Endothelial cell of umbilical vein (primary cell): ENCODE results near the gene ATXN1. TPM values are rescaled to one million over a fixed set of nuclear protein-coding genes. Genes with fewer than 3 reads are reported as not detected.

Experiments
- BruUV-seq: library from RNA; stranded (reverse); fragments of 400-500 nt; replicated peaks from 2 replicates; lab custom pipeline; 2021; lab: Mats Ljungman, UMichigan
- CTCF ChIA-PET: fragments of 300-600, 350-600 bp; sonication (Branson Sonifier 250); formaldehyde crosslinking; loops from one replicate; lab custom pipeline; 2021; ENCODE audit warnings: antibody characterized with exemption, inconsistent platforms; lab: Charles Lee
- POLR2A ChIA-PET: fragments of 300-600, 350-600 bp; sonication (Branson Sonifier 250); formaldehyde crosslinking; loops from one replicate; lab custom pipeline; 2021; ENCODE audit warnings: antibody characterized with exemption, inconsistent platforms; lab: Charles Lee
- DNase-seq: peaks from one replicate; pipeline ENCODE4 v3.0.0-alpha.2; 2011; ENCODE audit warnings: low read depth, low spot score
- FAIRE-seq: peaks from 2 replicates; lab custom pipeline; 2011; peaks lifted over from hg19 to GRCh38; lab: Jason Lieb, UNC
- H2AFZ ChIP-seq: 2 replicates; pipeline ENCODE4 v1.6.0; 2012; ENCODE audit warnings: low read depth, low read length, control low read depth, inconsistent platforms
- H3K27ac ChIP-seq: 2 replicates; pipeline ENCODE4 v1.5.1; 2011; ENCODE audit warnings: low read depth, mild to moderate bottlenecking, control low read depth, low read length, moderate library complexity; ENCODE audit not compliant: insufficient read depth
- H3K27me3 ChIP-seq, 2 experiments: 2 replicates each; pipeline versions ENCODE4 v1.6.0 to v1.6.1; 2011; ENCODE audit warnings: low read length in 2 of 2, mixed read lengths in 1 of 2; ENCODE audit not compliant: control insufficient read depth in 2 of 2, insufficient read depth in 2 of 2
- H3K36me3 ChIP-seq, 2 experiments: 2 replicates in 1 of 2; 3 replicates in 1 of 2; pipeline ENCODE4 v1.5.1; 2011; ENCODE audit warnings: low read length in 2 of 2, mild to moderate bottlenecking in 1 of 2, moderate library complexity in 1 of 2; ENCODE audit not compliant: control insufficient read depth in 2 of 2, insufficient read depth in 2 of 2; ENCODE audit errors: extremely low read depth in 1 of 2
- H3K4me1 ChIP-seq: 3 replicates; pipeline ENCODE4 v1.5.1; 2011; ENCODE audit warnings: mild to moderate bottlenecking, low read length; ENCODE audit not compliant: control insufficient read depth, insufficient read depth; ENCODE audit errors: extremely low read depth
- H3K4me2 ChIP-seq: 2 replicates; pipeline ENCODE4 v1.6.1; 2011; ENCODE audit warnings: low read length, control low read depth, mixed read lengths; ENCODE audit not compliant: insufficient read depth
- H3K4me3 ChIP-seq, 3 experiments: fragments of 200-600 bp in 1 of 3; sonication (generic), shearing (Covaris generic) in 1 of 3; replicated peaks in 1 of 3; 2 replicates each; pipeline ENCODE4 v1.5.1; 2011 to 2016; ENCODE audit warnings: control low read depth in 3 of 3, low read length in 3 of 3, mild to moderate bottlenecking in 2 of 3, inconsistent platforms in 1 of 3, low read depth in 1 of 3, moderate library complexity in 1 of 3; ENCODE audit not compliant: insufficient read depth in 1 of 3
- H3K79me2 ChIP-seq: 2 replicates; pipeline ENCODE4 v1.6.0; 2012; ENCODE audit warnings: low read length, inconsistent platforms; ENCODE audit not compliant: control insufficient read depth, insufficient read depth
- H3K9ac ChIP-seq: replicated peaks from 2 replicates; pipeline ENCODE3; 2011; ENCODE audit warnings: low read length, control low read depth; ENCODE audit not compliant: insufficient read depth; ENCODE audit errors: extremely low read depth
- H3K9me1 ChIP-seq: replicated peaks from 3 replicates; pipeline ENCODE4 v1.6.0; 2011; ENCODE audit warnings: mild to moderate bottlenecking, low read length; ENCODE audit not compliant: control insufficient read depth, insufficient read depth; ENCODE audit errors: extremely low read depth
- H3K9me3 ChIP-seq: replicated peaks from 2 replicates; pipeline ENCODE4 v1.5.1; 2012; ENCODE audit warnings: low read length, inconsistent platforms; ENCODE audit not compliant: control insufficient read depth, insufficient read depth
- H4K20me1 ChIP-seq: replicated peaks from 2 replicates; pipeline ENCODE3; 2011; ENCODE audit warnings: mild to moderate bottlenecking, low read length; ENCODE audit not compliant: control insufficient read depth, insufficient read depth; ENCODE audit errors: extremely low read depth
- EZH2 ChIP-seq: IDR thresholded peaks from 2 replicates; pipeline ENCODE4 v1.6.1; 2012; ENCODE audit warnings: borderline replicate concordance, low read depth, mild to moderate bottlenecking, moderate library complexity, low read length, inconsistent platforms; ENCODE audit not compliant: severe bottlenecking
- FOS ChIP-seq: IDR thresholded peaks from 2 replicates; pipeline ENCODE4 v1.6.1; 2011; ENCODE audit warnings: mild to moderate bottlenecking, low read length, moderate library complexity, borderline replicate concordance; ENCODE audit not compliant: insufficient read depth
- GATA2 ChIP-seq: IDR thresholded peaks from 2 replicates; pipeline ENCODE4 v1.7.0; 2011; ENCODE audit warnings: low read depth, mild to moderate bottlenecking, moderate library complexity, mixed read lengths, low read length; ENCODE audit not compliant: insufficient read length, insufficient read depth
- JUN ChIP-seq: IDR thresholded peaks from 2 replicates; pipeline ENCODE4 v1.6.1; 2011; ENCODE audit warnings: borderline replicate concordance, low read depth; ENCODE audit not compliant: insufficient read length, insufficient read depth
- MYC ChIP-seq: IDR thresholded peaks from one replicate; pipeline ENCODE4 v1.6.1; 2011; ENCODE audit warnings: mild to moderate bottlenecking, low read depth, low read length
- POLR2A ChIP-seq: IDR thresholded peaks from 2 replicates; pipeline ENCODE4 v1.6.1; 2012; ENCODE audit warnings: low read depth, mild to moderate bottlenecking, control low read depth, low read length
- POLR2AphosphoS5 ChIP-seq: IDR thresholded peaks from 2 replicates; pipeline ENCODE4 v1.6.1; 2012; ENCODE audit warnings: low read depth, mild to moderate bottlenecking, control low read depth, low read length, moderate library complexity; ENCODE audit not compliant: insufficient read depth
- dilution Hi-C: fragments of 300-500 bp; cut with MboI; formaldehyde crosslinking; loops from one replicate; pipeline ENCODE4 v1.15.0; 2019; ENCODE audit warnings: low sequenced_read_pairs; ENCODE audit not compliant: extremely low pct_ligation_motif_present
- intact Hi-C: fragments of 100-400 bp; cut with micrococcal nuclease; formaldehyde crosslinking; loops from one replicate; pipeline ENCODE4 v1.10.0; 2022
- polyA plus RNA-seq, 4 experiments: library from polyadenylated mRNA; depleted of rRNA in 3 of 4; stranded (reverse) in 3 of 4; unstranded in 1 of 4; fragments of >200 nt; gene quantifications; 2 replicates each; pipeline versions ENCODE4 v1.2.1 to v1.2.3, GENCODE V29; 2011 to 2012; ENCODE audit warnings: missing spikeins in 1 of 4
- total RNA-seq: library from RNA; stranded (reverse); gene quantifications from 2 replicates; pipeline ENCODE4 v1.2.3, GENCODE V29; 2021
- TF ChIP-seq, protein P1 (sequence below): IDR thresholded peaks from 2 replicates; pipeline ENCODE4 v1.6.1; 2011; ENCODE audit not compliant: insufficient read depth, insufficient read length
- TF ChIP-seq, protein P2 (sequence below), 2 donors: IDR thresholded peaks; 1 replicate in 1 of 2; 2 replicates in 1 of 2; pipeline ENCODE4 v1.5.1; 2011; ENCODE audit warnings: low read length in 2 of 2, mild to moderate bottlenecking in 2 of 2, moderate library complexity in 2 of 2, control low read depth in 1 of 2, inconsistent platforms in 1 of 2, low read depth in 1 of 2; ENCODE audit not compliant: insufficient read depth in 1 of 2; ENCODE audit errors: extremely low read depth in 1 of 2

ATXN1 gene
- total and polyA plus RNA-seq, 2 donors (not counting 3 experiments of a cell fraction or from before 2014, with no cell fraction given): 16.4 to 33.0 TPM

DNA sequence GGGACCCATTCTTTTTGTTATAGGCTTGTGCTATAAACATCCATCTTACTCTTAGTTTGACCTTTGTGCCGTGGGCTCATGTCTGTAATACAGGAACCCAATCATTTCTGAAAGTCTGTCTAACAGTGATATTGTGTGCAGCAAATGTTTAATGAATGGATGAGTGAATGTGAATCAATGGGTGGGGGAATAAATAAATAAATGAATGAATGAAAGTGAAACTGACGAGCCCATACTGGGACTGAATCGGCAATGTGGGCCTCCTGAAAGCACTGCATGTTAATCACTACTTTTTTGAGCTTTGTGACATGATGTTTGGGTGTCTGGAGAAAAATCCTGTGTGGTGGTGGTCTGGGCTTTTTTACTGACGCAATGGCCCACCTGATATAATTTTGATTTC lies 347.9 kb downstream of the ATXN1 start:
- FAIRE-seq: no peak
- H2AFZ ChIP-seq: no peak overlapping the region
- intact Hi-C loops: no loop called here
- BruUV-seq: no TSS peak
- H3K9me1 ChIP-seq: no peaks in the 10 kb centered on the region
- H4K20me1 ChIP-seq: no peaks in the 10 kb centered on the region
- H3K4me3 ChIP-seq: no peak overlapping the region
- H3K36me3 ChIP-seq: no peaks in the 10 kb centered on the region
- no peak overlapping the region for H3K4me2 ChIP-seq
- dilution Hi-C loops: no loop called here
- H3K9me3 ChIP-seq: no peaks in the 10 kb centered on the region
- TF ChIP-seq GATA2 (no peak), POLR2AphosphoS5 (no peak), MYC (no peak), POLR2A (no peak)
- no peaks in the 10 kb centered on the region for H3K79me2 ChIP-seq
- ChIA-PET CTCF (interaction anchor here (1.4 to 2.9 kb wide), 3 partner anchors 10 to 81 kb away, joined by 4 to 16 read pairs (median 6); no protein-coding TSS in a partner anchor), POLR2A (no interaction called here)
- DNase-seq: no peak
- no peaks in the 10 kb centered on the region for H3K4me1 ChIP-seq
- no peaks in the 10 kb centered on the region for H3K27me3 ChIP-seq
- no peak overlapping the region for H3K27ac ChIP-seq
- H3K9ac ChIP-seq: no peak overlapping the region

DNA sequence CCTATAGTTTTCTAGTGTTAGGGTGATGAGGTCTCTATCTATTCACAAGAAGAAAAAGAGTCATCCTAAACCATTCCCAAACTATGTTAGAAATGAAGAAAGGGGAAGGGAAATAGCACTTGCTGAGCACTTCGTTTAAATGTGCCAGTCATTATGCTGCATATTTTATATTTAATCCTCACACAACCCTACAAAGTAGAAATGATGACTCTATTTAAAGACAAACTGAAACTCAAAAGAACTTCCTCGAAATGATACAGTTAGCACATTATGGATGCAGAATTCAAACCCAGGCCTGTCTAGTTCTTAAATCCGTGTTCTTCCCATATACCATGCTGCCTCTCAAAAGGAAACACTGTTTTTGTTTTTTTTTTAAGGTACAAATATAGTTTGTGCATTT lies 348.3 kb downstream of the ATXN1 start:
- BruUV-seq: no TSS peak
- no peaks in the 10 kb centered on the region for H3K79me2 ChIP-seq
- intact Hi-C loops: no loop called here
- no peak overlapping the region for H3K4me2 ChIP-seq
- no peak overlapping the region for H2AFZ ChIP-seq
- DNase-seq (no peak), FAIRE-seq (no peak)
- TF ChIP-seq POLR2A (no peak), MYC (no peak), JUN (no peak), FOS (no peak), GATA2 (no peak), POLR2AphosphoS5 (no peak), EZH2 (no peak)
- TF ChIP-seq, protein P1, sequence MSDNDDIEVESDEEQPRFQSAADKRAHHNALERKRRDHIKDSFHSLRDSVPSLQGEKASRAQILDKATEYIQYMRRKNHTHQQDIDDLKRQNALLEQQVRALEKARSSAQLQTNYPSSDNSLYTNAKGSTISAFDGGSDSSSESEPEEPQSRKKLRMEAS: no peak
- TF ChIP-seq, protein P2, sequence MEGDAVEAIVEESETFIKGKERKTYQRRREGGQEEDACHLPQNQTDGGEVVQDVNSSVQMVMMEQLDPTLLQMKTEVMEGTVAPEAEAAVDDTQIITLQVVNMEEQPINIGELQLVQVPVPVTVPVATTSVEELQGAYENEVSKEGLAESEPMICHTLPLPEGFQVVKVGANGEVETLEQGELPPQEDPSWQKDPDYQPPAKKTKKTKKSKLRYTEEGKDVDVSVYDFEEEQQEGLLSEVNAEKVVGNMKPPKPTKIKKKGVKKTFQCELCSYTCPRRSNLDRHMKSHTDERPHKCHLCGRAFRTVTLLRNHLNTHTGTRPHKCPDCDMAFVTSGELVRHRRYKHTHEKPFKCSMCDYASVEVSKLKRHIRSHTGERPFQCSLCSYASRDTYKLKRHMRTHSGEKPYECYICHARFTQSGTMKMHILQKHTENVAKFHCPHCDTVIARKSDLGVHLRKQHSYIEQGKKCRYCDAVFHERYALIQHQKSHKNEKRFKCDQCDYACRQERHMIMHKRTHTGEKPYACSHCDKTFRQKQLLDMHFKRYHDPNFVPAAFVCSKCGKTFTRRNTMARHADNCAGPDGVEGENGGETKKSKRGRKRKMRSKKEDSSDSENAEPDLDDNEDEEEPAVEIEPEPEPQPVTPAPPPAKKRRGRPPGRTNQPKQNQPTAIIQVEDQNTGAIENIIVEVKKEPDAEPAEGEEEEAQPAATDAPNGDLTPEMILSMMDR (IDR thresholded peaks at IDR 0.05; ENCODE audit: extremely low read depth in 1 of 2, insufficient read depth in 1 of 2, low read depth in 1 of 2, low read length in 2 of 2): no peak
- no peaks in the 10 kb centered on the region for H3K36me3 ChIP-seq
- no peak overlapping the region for H3K4me3 ChIP-seq
- H3K9me1 ChIP-seq: no peaks in the 10 kb centered on the region
- ChIA-PET CTCF (interaction anchor here (1.0 to 2.9 kb wide), 3 partner anchors 9 to 81 kb away, joined by 5 to 16 read pairs (median 6); no protein-coding TSS in a partner anchor), POLR2A (no interaction called here)
- H4K20me1 ChIP-seq: no peaks in the 10 kb centered on the region
- H3K9me3 ChIP-seq: no peaks in the 10 kb centered on the region
- no peaks in the 10 kb centered on the region for H3K4me1 ChIP-seq
- H3K27me3 ChIP-seq: no peaks in the 10 kb centered on the region
- no peak overlapping the region for H3K9ac ChIP-seq
- dilution Hi-C loops: no loop called here
- no peak overlapping the region for H3K27ac ChIP-seq
